Frontal cortex (tissue), 1 donor: ENCODE data around the gene BTD. TPM values are rescaled to one million over a fixed set of nuclear protein-coding genes. Genes with fewer than 3 reads are reported as not detected.

ENCODE experiments used
- small RNA-seq: library from RNA; depleted of rRNA; stranded (forward); fragments of <200 nt; gene quantifications from one replicate; pipeline ENCODE3, GENCODE V24; 2014
- total RNA-seq: library from RNA; depleted of rRNA; stranded (reverse); fragments of >200 nt; gene quantifications from one replicate; pipeline ENCODE4 v1.2.3, GENCODE V29; 2014

Gene BTD
- total RNA-seq, 1 donor from 2014 or later: 13.9 TPM

Small RNA genes within 50 kb of the gene (small RNA-seq; reads per million reads assigned to genes)
- gene MIR3134: not detected

Other genes starting within 250 kb of the BTD start
- 86.0 TPM for gene METTL6, start 174.2 kb upstream of the BTD start, total RNA-seq
- gene EAF1, start 174.1 kb upstream of the BTD start, total RNA-seq: 33.0 TPM
- gene COLQ, start 80.0 kb upstream of the BTD start, total RNA-seq: 1.6 TPM
- gene HACL1, start 176 bp upstream of the BTD start, total RNA-seq: 33.4 TPM
- gene ANKRD28, start 196.2 kb downstream of the BTD start, total RNA-seq: 84.8 TPM